Activated T-helper 1 cell treated with anti-CD3 and anti-CD28 coated beads, Interleukin-12 subunit alpha, Interleukin-12 subunit beta, Interleukin-2, Interleukin-4 antibody, amounts not matched to agents 30 ng/mL and 10 ng/mL and 1 ng/mL, durations not matched to agents 14 hours and 24 hours and 36 hours (primary cell): ENCODE results near the gene ARPP19. TPM values are rescaled to one million over a fixed set of nuclear protein-coding genes. Genes with fewer than 3 reads are reported as not detected.
A peak's percentile ranks its signal among the peaks of the same experiment; 100 is the strongest.
"Not testable (repeated sequence)": the region's sequence is repeated elsewhere in the genome, so short reads cannot be mapped to it uniquely, and the experiment has no call there.

ENCODE experiments used
- DNase-seq: peaks from one replicate; pipeline ENCODE4 v3.0.0; 2021; ENCODE audit warnings: low spot score
- H3K27ac Mint-ChIP-seq: one replicate; pipeline ENCODE4 v1.8.0; 2021; ENCODE audit warnings: mild to moderate bottlenecking, mixed read lengths
- H3K27me3 Mint-ChIP-seq: one replicate; pipeline ENCODE4 v1.8.0; 2022; ENCODE audit warnings: mild to moderate bottlenecking, moderate library complexity, mixed read lengths; ENCODE audit not compliant: insufficient read depth
- H3K36me3 Mint-ChIP-seq: one replicate; pipeline ENCODE4 v1.8.0; 2021; ENCODE audit warnings: low read depth, mixed read lengths
- H3K4me1 Mint-ChIP-seq: one replicate; pipeline ENCODE4 v1.8.0; 2021; ENCODE audit warnings: low read depth, mixed read lengths
- H3K4me3 Mint-ChIP-seq: one replicate; pipeline ENCODE4 v1.8.0; 2021; ENCODE audit warnings: mild to moderate bottlenecking, moderate library complexity, mixed read lengths
- H3K9me3 Mint-ChIP-seq: one replicate; pipeline ENCODE4 v1.8.0; 2021; ENCODE audit warnings: mixed read lengths
- intact Hi-C: fragments of 100-400 bp; cut with micrococcal nuclease; formaldehyde crosslinking; loops from one replicate; pipeline ENCODE4 v1.15.1; 2024
- total RNA-seq: library from RNA; stranded (reverse); gene quantifications from 2 replicates; pipeline ENCODE4 v1.2.3, GENCODE V29; 2022

Gene ARPP19
- total RNA-seq, 1 donor from 2014 or later, result 195 TPM

- Mint-ChIP-seq H3K4me3 (peak overlapping the region; percentile 35), H3K36me3 (peaks cover 20% of the 10 kb centered on the region), H3K27ac (peak overlapping the region; percentile 67), H3K4me1 (peaks cover 65% of the 10 kb centered on the region)
- H3K27me3 Mint-ChIP-seq, DNase-seq, H3K9me3 Mint-ChIP-seq: not testable (repeated sequence)
- intact Hi-C loops, result loop anchor here (5.0 kb wide), 1 partner anchor 92 kb away; no protein-coding TSS in a partner anchor
These were observed 3.1 kb downstream of the ARPP19 start for GRCh38 chr15:52565417-52566358.

DNA sequence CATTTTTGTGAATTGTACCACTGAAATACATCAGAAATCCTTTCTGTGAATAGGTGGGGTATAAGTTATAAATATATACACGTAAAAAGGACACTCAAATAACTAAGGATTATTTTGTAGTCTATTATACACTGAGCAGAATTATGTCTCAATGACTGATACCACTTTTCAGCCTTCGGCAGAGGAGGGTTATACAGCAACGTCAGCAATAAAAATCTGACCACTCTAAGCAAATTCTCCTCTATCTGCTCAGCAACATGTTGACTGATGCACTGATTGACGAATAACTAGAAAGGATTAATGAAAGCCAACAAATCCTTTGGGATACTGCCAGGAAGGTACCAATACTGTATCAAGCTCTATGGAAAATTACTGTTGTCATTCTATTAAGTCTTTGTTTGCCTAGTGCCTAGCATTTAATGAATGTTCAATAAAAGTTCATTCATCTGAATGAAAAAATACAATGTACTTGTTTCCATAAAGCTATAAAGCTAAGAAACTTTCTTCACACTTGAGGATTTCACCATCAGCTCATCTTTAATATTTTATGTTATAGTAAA lies 5.2 kb downstream of the ARPP19 start:
- no peak for DNase-seq
- Mint-ChIP-seq H3K27ac (no peak overlapping the region), H3K36me3 (peaks cover 28% of the 10 kb centered on the region), H3K27me3 (no peaks in the 10 kb centered on the region), H3K9me3 (no peaks in the 10 kb centered on the region), H3K4me1 (peaks cover 80% of the 10 kb centered on the region), H3K4me3 (no peak overlapping the region)
- intact Hi-C loops, result no loop called here

DNA sequence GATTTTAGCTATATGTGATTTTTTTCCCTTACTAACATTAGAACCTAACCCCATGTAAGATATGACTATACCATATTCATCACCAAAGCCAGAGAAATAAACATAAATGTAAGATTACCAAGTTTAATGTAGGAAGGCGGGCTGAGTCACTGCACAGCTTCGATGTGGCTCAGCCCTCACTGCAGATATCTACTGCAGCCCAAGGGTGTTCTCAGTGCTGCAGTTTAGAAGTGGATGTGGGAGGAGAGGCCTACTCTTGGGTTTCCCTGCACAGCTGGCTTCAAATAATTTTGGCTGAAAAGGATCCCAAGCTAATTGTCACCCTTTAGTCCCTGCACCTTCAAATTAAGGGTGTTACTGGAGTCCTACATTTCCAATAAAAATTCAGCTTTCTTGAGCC lies 9.3 kb downstream of the ARPP19 start:
- Mint-ChIP-seq H3K9me3 (no peaks in the 10 kb centered on the region), H3K27ac (peak overlapping the region; percentile 87), H3K4me1 (peaks cover 74% of the 10 kb centered on the region), H3K4me3 (peak overlapping the region; percentile 60), H3K36me3 (peaks cover 30% of the 10 kb centered on the region), H3K27me3 (no peaks in the 10 kb centered on the region)
- no peak for DNase-seq
- intact Hi-C loops, result loop anchor here (1.0 to 5.0 kb wide), 10 partner anchors 30 to 822 kb away; partner anchors contain the start of genes ATOSA and LYSMD2

DNA sequence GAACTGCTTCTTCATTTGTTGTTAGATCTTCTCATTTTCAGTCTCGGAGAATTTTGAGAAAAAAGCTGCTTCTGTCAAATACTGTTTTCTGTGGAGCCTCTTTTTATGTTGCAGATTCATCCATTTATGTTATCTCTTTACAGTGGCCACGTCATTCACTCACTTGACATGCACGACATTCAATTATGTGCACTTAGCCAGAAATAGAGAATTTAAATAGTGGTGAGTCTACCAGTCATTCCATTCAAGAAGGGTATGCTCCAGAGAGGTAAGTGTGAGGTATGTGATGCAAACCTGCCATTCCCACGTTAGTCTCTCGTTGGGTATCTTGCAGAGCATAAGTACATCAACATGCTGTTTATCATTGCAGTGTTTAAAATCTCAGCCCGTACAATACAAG lies 9.8 kb downstream of the ARPP19 start:
- Mint-ChIP-seq H3K27me3 (no peaks in the 10 kb centered on the region), H3K27ac (peak overlapping the region; percentile 87), H3K9me3 (no peaks in the 10 kb centered on the region), H3K4me1 (peaks cover 74% of the 10 kb centered on the region), H3K36me3 (peaks cover 32% of the 10 kb centered on the region), H3K4me3 (peak overlapping the region; percentile 60)
- DNase-seq, result no peak
- intact Hi-C loops, result loop anchor here (1.0 to 5.0 kb wide), 10 partner anchors 30 to 822 kb away; partner anchors contain the start of genes ATOSA and LYSMD2

DNA sequence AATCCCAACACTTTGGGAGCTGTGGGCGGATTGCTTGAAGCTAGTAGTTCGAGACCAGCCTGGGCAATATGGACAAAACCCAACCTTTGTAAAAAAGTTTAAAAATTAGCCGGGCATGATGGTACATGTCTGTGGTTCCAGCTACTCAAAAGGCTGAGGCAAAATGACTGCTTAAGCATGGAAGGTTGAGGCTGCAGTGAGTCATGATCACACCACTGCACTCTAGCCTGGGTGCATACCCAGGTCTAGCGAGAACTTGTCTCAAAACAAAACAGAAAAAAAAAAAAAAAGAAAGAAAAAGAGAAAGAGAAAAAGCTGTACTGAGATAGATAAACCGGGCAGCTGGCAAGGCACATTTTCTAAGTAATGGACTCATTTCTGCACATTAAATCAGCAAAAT lies 10.6 kb downstream of the ARPP19 start:
- Mint-ChIP-seq H3K36me3 (peaks cover 36% of the 10 kb centered on the region), H3K27me3 (no peaks in the 10 kb centered on the region), H3K4me3 (peak overlapping the region; percentile 64), H3K9me3 (no peaks in the 10 kb centered on the region), H3K4me1 (peaks cover 72% of the 10 kb centered on the region), H3K27ac (peak overlapping the region; percentile 87)
- peak; percentile 61 for DNase-seq
- intact Hi-C loops, result loop anchor here (1.0 to 5.0 kb wide), 8 partner anchors 11 to 821 kb away; partner anchors contain the start of genes ARPP19 and LYSMD2

- intact Hi-C loops, result loop anchor here (5.0 kb wide), 2 partner anchors 75 to 820 kb away; partner anchors contain the start of gene LYSMD2
- Mint-ChIP-seq H3K36me3 (peaks cover 35% of the 10 kb centered on the region), H3K4me1 (peaks cover 67% of the 10 kb centered on the region), H3K4me3 (no peak overlapping the region), H3K9me3 (no peaks in the 10 kb centered on the region), H3K27me3 (no peaks in the 10 kb centered on the region), H3K27ac (peak overlapping the region; percentile 40)
- DNase-seq, result no peak
These were observed 11.6 kb downstream of the ARPP19 start for GRCh38 chr15:52557274-52557641.

GRCh38 chr15:52556524-52557273 lies 12.1 kb downstream of the ARPP19 start:
- peak overlapping the region; percentile 40 for H3K27ac Mint-ChIP-seq
- intact Hi-C loops, result loop anchor here (5.0 kb wide), 2 partner anchors 74 to 819 kb away; partner anchors contain the start of gene LYSMD2
- H3K9me3 Mint-ChIP-seq, result no peaks in the 10 kb centered on the region
- peaks cover 36% of the 10 kb centered on the region for H3K36me3 Mint-ChIP-seq
- peaks cover 63% of the 10 kb centered on the region for H3K4me1 Mint-ChIP-seq
- no peak for DNase-seq
- no peak overlapping the region for H3K4me3 Mint-ChIP-seq
- no peaks in the 10 kb centered on the region for H3K27me3 Mint-ChIP-seq

GRCh38 chr15:52552303-52552702 lies 16.5 kb downstream of the ARPP19 start:
- no peak for DNase-seq
- Mint-ChIP-seq H3K9me3 (no peaks in the 10 kb centered on the region), H3K4me3 (no peak overlapping the region), H3K4me1 (peaks cover 23% of the 10 kb centered on the region), H3K27ac (no peak overlapping the region), H3K36me3 (peaks cover 45% of the 10 kb centered on the region), H3K27me3 (no peaks in the 10 kb centered on the region)
- intact Hi-C loops, result no loop called here

DNA sequence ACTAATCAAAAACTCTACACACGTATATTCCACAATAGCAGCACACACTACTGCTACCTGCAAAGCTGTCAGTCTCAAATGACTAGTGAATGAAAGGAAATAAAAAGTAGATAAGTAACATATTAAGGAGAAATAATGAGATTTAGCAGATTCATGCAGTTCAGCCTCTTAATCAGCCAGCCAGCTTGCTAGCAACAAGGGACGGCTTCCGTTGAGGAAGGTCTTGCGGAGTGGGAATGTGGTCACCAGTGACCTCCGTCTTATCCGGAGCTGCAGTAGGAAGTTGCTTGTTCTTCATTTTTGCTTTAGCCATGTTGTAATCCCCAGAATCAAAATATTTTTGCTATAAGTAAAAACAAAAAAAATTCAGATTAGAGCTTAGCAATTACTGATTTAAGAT lies 17.1 kb downstream of the ARPP19 start:
- no peak overlapping the region for H3K4me3 Mint-ChIP-seq

DNA sequence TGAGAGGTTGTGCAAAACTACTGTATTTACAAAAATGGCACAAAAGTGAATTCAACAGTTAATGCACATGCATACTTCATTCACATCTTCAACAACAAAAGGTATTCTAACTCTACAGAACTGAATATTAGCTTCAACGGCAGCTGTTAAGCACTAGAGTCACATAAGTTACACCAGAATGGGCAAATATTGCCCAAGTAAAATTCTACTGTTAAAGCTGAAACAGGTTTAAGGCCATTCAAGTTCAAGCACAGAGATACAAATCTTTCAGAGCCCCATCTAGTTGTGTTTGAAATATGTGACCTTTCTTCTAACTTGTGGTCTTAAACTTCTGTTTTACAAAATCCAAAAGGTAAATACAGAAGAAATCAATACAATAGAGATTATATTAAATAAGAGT lies 17.6 kb downstream of the ARPP19 start:
- H3K27me3 Mint-ChIP-seq, DNase-seq, intact Hi-C loops, H3K4me3 Mint-ChIP-seq, H3K9me3 Mint-ChIP-seq, H3K27ac Mint-ChIP-seq: not testable (repeated sequence)
- Mint-ChIP-seq H3K4me1 (peaks cover 27% of the 10 kb centered on the region), H3K36me3 (peaks cover 51% of the 10 kb centered on the region)

More for the DNA sequence above, 17.1 kb downstream of the ARPP19 start:
- no peak for DNase-seq
- H3K4me1 Mint-ChIP-seq, result peaks cover 26% of the 10 kb centered on the region
- no peaks in the 10 kb centered on the region for H3K9me3 Mint-ChIP-seq
- peaks cover 50% of the 10 kb centered on the region for H3K36me3 Mint-ChIP-seq
- intact Hi-C loops, result no loop called here
- H3K27ac Mint-ChIP-seq, result no peak overlapping the region
- H3K27me3 Mint-ChIP-seq, result no peaks in the 10 kb centered on the region

- no peak for DNase-seq
- Mint-ChIP-seq H3K4me1 (peaks cover 12% of the 10 kb centered on the region), H3K27me3 (peaks cover 2% of the 10 kb centered on the region), H3K4me3 (no peak overlapping the region), H3K9me3 (no peaks in the 10 kb centered on the region), H3K27ac (no peak overlapping the region), H3K36me3 (peaks cover 38% of the 10 kb centered on the region)
- intact Hi-C loops, result no loop called here
These were observed 22.6 kb downstream of the ARPP19 start for GRCh38 chr15:52546031-52546751.

DNA sequence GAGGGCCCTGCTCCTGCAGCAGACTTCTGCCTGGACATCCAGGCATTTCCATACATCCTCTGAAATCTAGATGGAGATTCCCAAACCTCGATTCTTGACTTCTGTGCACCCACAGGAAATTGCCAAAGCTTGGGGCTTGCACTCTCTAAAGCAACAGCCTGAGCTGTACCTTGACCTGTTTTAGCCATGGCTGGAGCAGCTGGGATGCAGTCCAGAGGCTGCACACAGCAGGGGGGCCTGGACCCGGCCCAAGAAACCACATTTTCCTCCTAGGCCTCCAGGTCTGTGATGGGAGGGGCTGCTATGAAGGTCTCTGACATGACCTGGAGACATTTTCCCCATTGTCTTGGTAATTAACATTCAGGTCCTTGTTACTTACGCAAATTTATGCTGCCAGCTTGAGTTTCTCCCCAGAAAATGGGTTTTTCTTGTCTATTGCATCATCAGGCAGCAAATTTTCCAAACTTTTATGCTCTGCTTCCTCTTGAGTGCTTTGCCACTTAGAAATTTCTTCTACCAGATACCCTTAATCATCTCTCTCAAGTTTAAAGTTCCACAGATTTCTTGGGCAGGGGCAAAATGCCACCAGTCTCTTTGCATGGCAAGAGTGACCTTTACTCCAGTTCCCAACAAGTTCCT lies 28.3 kb downstream of the ARPP19 start:
- intact Hi-C loops, result no loop called here
- no peak overlapping the region for H3K27ac Mint-ChIP-seq
- H3K9me3 Mint-ChIP-seq, result peaks cover 20% of the 10 kb centered on the region
- peaks cover 2% of the 10 kb centered on the region for H3K27me3 Mint-ChIP-seq
- H3K4me1 Mint-ChIP-seq, result peaks cover under 1% of the 10 kb centered on the region
- no peak overlapping the region for H3K4me3 Mint-ChIP-seq
- peaks cover under 1% of the 10 kb centered on the region for H3K36me3 Mint-ChIP-seq
- DNase-seq, result no peak
